ENCODE data around the gene ASIP.

ASIP gene

GRCh38 chr20:34268851-34269636, 27.8 kb downstream of the ASIP start:
- H3K4me3 ChIP-seq (ENCODE audit: low read length), result peak overlapping the region; percentile 51
- no peak overlapping the region for H3K27ac ChIP-seq (ENCODE audit: low read length)
- peak overlapping the region; percentile 4; the same call in 1 of the 2 replicates for H3K9ac ChIP-seq (ENCODE audit: low read length)
- 0 out of 2 replicates have a peak, but pooled peaks cover 7% of the 10 kb centered on the region for H3F3A ChIP-seq (ENCODE audit: insufficient read depth, low read length)
- H3K79me2 ChIP-seq (ENCODE audit: low read length), result no peaks in the 10 kb centered on the region
- no peaks in the 10 kb centered on the region for H3K4me1 ChIP-seq (ENCODE audit: low read length)
- no peaks in the 10 kb centered on the region for H3K9me3 ChIP-seq (replicated peaks; ENCODE audit: insufficient read depth, low read length)
- no peaks in the 10 kb centered on the region for H3K27me3 ChIP-seq (replicated peaks; ENCODE audit: insufficient read depth, low read length)
- H3K4me2 ChIP-seq (ENCODE audit: low read depth, low read length), result peak overlapping the region; percentile 73
- H2AFZ ChIP-seq (ENCODE audit: low read length), result peak overlapping the region; percentile 77
- H3K9me2 ChIP-seq (replicated peaks; ENCODE audit: insufficient read depth, low read length), result no peaks in the 10 kb centered on the region
- H3K36me3 ChIP-seq (replicated peaks; ENCODE audit: insufficient read depth, low read length), result no peaks in the 10 kb centered on the region
- peak; percentile 47 for DNase-seq
- no peak for TF ChIP-seq CTCF (IDR thresholded peaks at IDR 0.05; ENCODE audit: low read length)
- no peak for TF ChIP-seq EZH2phosphoT487 (IDR thresholded peaks at IDR 0.05; ENCODE audit: low read length)
- no peak for TF ChIP-seq EZH2 (optimal IDR thresholded peaks at IDR 0.05; ENCODE audit: low read depth, low read length)
- no peaks in the 10 kb centered on the region for H4K20me1 ChIP-seq (ENCODE audit: insufficient read depth, low read length)

GRCh38 chr20:34269996-34270627, 28.9 kb downstream of the ASIP start:
- Histone ChIP-seq H3F3A (ENCODE audit: insufficient read depth, low read length) (0 out of 2 replicates have a peak, but pooled peaks cover 7% of the 10 kb centered on the region), H3K9me2 (replicated peaks; ENCODE audit: insufficient read depth, low read length) (no peaks in the 10 kb centered on the region), H3K36me3 (replicated peaks; ENCODE audit: insufficient read depth, low read length) (no peaks in the 10 kb centered on the region), H3K27me3 (replicated peaks; ENCODE audit: insufficient read depth, low read length) (no peaks in the 10 kb centered on the region), H3K9me3 (replicated peaks; ENCODE audit: insufficient read depth, low read length) (no peaks in the 10 kb centered on the region), H4K20me1 (ENCODE audit: insufficient read depth, low read length) (no peaks in the 10 kb centered on the region), H3K27ac (ENCODE audit: low read length) (no peak overlapping the region), H3K9ac (ENCODE audit: low read length) (no peak overlapping the region), H3K4me1 (ENCODE audit: low read length) (no peaks in the 10 kb centered on the region), H3K4me2 (ENCODE audit: low read depth, low read length) (no peak overlapping the region), H3K79me2 (ENCODE audit: low read length) (no peaks in the 10 kb centered on the region), H2AFZ (ENCODE audit: low read length) (no peak overlapping the region), H3K4me3 (ENCODE audit: low read length) (no peak overlapping the region)
- no peak for DNase-seq
- no peak for TF ChIP-seq CTCF (IDR thresholded peaks at IDR 0.05; ENCODE audit: low read length)
- TF ChIP-seq EZH2 (optimal IDR thresholded peaks at IDR 0.05; ENCODE audit: low read depth, low read length), result no peak
- no peak for TF ChIP-seq EZH2phosphoT487 (IDR thresholded peaks at IDR 0.05; ENCODE audit: low read length)

GRCh38 chr20:34271956-34272355, 30.7 kb downstream of the ASIP start:
- H3K79me2 ChIP-seq (ENCODE audit: low read length), result no peaks in the 10 kb centered on the region
- no peaks in the 10 kb centered on the region for H3K9me2 ChIP-seq (replicated peaks; ENCODE audit: insufficient read depth, low read length)
- DNase-seq, result no peak
- H3K9ac ChIP-seq (ENCODE audit: low read length), result no peak overlapping the region
- H3K27me3 ChIP-seq (replicated peaks; ENCODE audit: insufficient read depth, low read length), result no peaks in the 10 kb centered on the region
- TF ChIP-seq EZH2phosphoT487 (IDR thresholded peaks at IDR 0.05; ENCODE audit: low read length), result no peak
- TF ChIP-seq CTCF (IDR thresholded peaks at IDR 0.05; ENCODE audit: low read length), result no peak
- no peak for TF ChIP-seq EZH2 (optimal IDR thresholded peaks at IDR 0.05; ENCODE audit: low read depth, low read length)
- H3K4me3 ChIP-seq (ENCODE audit: low read length), result no peak overlapping the region
- H3K36me3 ChIP-seq (replicated peaks; ENCODE audit: insufficient read depth, low read length), result no peaks in the 10 kb centered on the region
- H3F3A ChIP-seq (ENCODE audit: insufficient read depth, low read length), result 0 out of 2 replicates have a peak, but pooled peaks cover 7% of the 10 kb centered on the region
- H4K20me1 ChIP-seq (ENCODE audit: insufficient read depth, low read length), result no peaks in the 10 kb centered on the region
- no peak overlapping the region for H3K27ac ChIP-seq (ENCODE audit: low read length)
- no peak overlapping the region for H3K4me2 ChIP-seq (ENCODE audit: low read depth, low read length)
- no peaks in the 10 kb centered on the region for H3K4me1 ChIP-seq (ENCODE audit: low read length)
- H2AFZ ChIP-seq (ENCODE audit: low read length), result no peak overlapping the region
- no peaks in the 10 kb centered on the region for H3K9me3 ChIP-seq (replicated peaks; ENCODE audit: insufficient read depth, low read length)
